Kidney epithelial cell (primary cell): Measurements from ENCODE around the gene MLN. TPM values are rescaled to one million over a fixed set of nuclear protein-coding genes. Genes with fewer than 3 reads are reported as not detected.

Experiments used
- DNase-seq: peaks from one replicate; pipeline ENCODE4 v3.0.0-alpha.2; 2010; ENCODE audit warnings: low read depth
- H3K27me3 ChIP-seq: 2 replicates; pipeline ENCODE4 v1.6.0; 2011; ENCODE audit warnings: low read length; ENCODE audit not compliant: control insufficient read depth, insufficient read depth
- H3K36me3 ChIP-seq: 2 replicates; pipeline ENCODE4 v1.5.1; 2011; ENCODE audit warnings: low read length; ENCODE audit not compliant: control insufficient read depth, insufficient read depth
- H3K4me3 ChIP-seq: 2 replicates; pipeline ENCODE4 v1.5.1; 2011; ENCODE audit warnings: low read depth, mild to moderate bottlenecking, control low read depth, low read length
- total RNA-seq: library from RNA; depleted of rRNA; stranded (reverse); fragments of >200 nt; gene quantifications from 2 replicates; pipeline ENCODE4 v1.2.3, GENCODE V29; 2015
- TF ChIP-seq, protein P1 (sequence below): IDR thresholded peaks from 2 replicates; pipeline ENCODE4 v1.5.1; 2011; ENCODE audit warnings: mild to moderate bottlenecking, moderate library complexity, low read length, control low read depth, inconsistent platforms; ENCODE audit not compliant: insufficient read depth, poor library complexity, severe bottlenecking

Gene MLN
- total RNA-seq, 1 donor from 2014 or later = not detected

DNA sequence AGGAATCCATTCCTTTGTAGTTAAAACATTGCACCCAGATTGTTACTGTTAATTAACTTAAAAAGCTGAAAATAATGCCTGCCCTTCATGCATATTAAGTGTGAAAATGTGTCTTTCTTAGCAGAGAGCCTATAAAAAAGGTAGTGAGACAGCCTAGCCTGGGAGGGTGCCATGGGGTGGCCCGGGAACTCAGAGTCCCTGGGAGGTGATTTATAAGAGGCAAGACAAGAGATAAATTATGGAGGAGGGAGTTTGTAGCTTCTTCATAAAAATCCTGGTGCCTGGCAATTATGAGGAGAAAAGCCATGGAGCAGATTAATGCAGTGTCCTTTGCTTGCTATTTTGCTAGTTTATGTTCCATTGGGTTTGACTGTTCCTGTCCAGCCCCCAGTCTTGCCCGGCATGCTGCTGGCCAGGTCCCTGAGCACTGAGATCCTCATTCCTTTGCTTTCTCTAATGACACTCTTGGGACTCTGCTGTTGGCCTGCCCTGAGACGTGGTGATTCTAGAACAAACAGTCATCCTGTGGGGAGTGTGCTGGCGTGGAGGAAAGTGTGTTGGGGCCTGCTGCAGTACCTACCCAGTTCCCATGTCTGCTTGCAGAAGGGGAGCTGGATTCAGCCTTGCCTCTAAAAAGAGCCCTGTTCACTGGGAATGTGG lies 4.2 kb downstream of the MLN start:
- Histone ChIP-seq H3K4me3 (no peak overlapping the region), H3K27me3 (peaks cover 19% of the 10 kb centered on the region), H3K36me3 (no peaks in the 10 kb centered on the region)
- no peak for DNase-seq
- TF ChIP-seq, protein P1, sequence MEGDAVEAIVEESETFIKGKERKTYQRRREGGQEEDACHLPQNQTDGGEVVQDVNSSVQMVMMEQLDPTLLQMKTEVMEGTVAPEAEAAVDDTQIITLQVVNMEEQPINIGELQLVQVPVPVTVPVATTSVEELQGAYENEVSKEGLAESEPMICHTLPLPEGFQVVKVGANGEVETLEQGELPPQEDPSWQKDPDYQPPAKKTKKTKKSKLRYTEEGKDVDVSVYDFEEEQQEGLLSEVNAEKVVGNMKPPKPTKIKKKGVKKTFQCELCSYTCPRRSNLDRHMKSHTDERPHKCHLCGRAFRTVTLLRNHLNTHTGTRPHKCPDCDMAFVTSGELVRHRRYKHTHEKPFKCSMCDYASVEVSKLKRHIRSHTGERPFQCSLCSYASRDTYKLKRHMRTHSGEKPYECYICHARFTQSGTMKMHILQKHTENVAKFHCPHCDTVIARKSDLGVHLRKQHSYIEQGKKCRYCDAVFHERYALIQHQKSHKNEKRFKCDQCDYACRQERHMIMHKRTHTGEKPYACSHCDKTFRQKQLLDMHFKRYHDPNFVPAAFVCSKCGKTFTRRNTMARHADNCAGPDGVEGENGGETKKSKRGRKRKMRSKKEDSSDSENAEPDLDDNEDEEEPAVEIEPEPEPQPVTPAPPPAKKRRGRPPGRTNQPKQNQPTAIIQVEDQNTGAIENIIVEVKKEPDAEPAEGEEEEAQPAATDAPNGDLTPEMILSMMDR = no peak

DNA sequence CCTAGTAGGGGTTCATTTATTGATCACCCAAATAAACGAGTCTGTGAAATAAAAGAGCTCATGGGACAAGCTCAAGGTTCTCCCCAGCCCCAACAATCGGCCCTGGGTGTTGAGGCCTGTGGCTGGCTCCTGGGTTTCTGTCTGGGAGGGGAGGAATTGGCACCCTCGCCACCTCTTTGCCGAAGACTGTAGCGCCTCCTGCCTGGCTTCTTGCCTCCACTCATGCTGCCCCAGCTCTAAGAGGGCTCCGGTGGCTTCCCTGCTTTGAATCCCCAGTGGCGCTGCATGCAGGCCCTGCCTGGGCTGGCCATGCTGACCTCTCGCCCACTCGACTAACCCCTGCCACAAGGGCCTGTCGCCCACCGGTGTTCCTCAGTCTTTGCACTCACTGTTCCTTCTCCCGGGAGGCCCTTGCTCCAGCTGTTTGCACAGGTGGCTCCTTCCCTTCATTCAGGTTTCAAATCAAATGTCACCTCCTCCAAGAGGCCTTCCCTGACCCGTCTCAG lies 5.4 kb downstream of the MLN start:
- Histone ChIP-seq H3K27me3 (peaks cover 14% of the 10 kb centered on the region), H3K4me3 (no peak overlapping the region), H3K36me3 (no peaks in the 10 kb centered on the region)
- TF ChIP-seq, protein P1 = no peak
- no peak for DNase-seq

DNA sequence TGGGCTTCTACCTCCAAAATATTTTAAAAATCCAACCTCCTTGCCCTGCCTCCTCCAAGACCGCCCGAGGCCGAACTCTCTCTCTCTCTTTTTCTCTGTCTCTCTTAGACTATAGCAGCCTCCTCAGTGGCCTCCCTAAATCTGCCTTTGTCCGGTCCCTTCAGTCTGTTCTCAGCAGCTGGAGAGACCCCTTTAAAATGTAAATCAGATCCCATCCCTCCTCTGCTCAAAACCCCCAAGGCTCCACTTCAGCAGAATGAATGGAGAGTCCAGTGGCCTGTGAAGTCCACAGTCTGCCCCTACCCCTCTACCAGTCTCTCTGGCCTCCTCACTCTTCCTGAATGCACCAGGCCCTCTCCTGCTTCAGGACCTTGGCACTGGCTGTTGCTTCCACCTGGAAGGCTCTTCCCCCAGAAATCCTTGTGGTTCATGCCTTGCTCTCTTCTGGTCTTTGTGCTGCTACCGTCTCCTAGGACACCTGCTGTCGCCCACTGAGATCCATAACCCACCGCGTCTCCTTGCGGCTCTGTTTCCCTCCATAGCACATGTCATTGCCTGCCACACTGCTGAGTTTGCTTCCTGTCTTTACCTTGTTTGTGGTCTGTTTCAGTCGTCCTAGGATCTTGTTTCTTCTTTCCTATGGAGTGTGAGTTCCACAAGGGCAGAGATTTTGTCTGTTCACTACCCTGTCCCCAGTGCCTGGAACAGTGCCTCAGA lies 6.0 kb downstream of the MLN start:
- H3K27me3 ChIP-seq = peaks cover 18% of the 10 kb centered on the region
- H3K4me3 ChIP-seq = no peak overlapping the region
- DNase-seq = no peak
- TF ChIP-seq, protein P1 = no peak
- H3K36me3 ChIP-seq = no peaks in the 10 kb centered on the region

DNA sequence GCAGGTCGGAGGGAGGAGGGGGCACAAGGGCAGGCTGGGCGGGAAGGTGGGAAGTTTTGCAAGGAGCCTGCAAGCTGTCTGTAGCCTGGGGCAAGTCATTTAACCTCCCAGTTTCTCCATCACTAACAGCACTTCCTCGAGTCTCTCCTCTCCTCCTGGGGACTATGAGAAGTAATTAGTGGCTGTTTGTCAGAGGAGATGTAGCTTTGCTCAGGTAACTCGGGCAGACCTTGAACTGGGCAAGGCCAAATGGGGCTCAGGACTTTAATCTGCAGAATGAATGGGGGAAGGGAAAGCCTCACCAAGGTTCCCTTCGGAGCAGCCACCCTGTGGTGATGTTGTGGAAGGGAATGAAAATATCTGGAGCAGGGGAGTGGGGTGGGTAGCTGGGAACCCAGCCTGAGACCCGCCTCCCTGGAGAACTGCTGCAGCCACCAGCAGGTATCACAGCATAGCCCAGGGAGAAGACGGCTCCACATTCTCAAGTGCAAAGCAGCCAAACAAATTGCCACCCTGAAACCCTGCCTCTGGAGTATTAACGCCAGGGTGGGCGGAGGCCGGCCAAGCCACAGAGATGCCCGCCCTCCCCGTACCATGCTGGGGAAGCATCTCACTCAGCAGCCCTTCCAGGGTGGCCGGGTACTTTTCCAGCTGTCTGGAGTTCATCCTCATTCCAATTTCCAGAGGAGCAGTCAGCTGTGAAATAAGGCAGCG lies 8.7 kb downstream of the MLN start:
- Histone ChIP-seq H3K4me3 (no peak overlapping the region), H3K36me3 (no peaks in the 10 kb centered on the region), H3K27me3 (peaks cover 17% of the 10 kb centered on the region)
- TF ChIP-seq, protein P1 = no peak
- DNase-seq = no peak

DNA sequence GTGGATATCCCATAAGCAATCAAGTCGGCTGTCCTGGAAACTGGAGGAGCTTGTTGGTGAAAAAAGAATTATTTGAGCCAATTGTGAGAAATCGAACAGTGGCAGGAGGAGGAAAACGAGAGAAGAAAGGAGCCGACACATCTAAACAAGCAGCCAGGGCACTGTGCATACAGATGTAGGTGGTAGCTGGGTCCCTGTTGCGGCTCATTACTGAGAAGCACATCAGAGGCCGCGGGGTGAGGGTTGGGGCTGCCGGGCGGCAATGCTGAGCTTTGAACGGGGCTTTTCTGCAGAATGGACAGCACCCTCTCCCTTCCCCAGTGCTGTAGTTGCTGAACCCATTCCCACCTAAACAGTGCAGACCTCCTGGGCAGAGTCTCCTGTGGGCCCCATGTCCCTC lies 10.8 kb downstream of the MLN start:
- TF ChIP-seq, protein P1 = no peak
- DNase-seq = no peak
- Histone ChIP-seq H3K27me3 (peaks cover 11% of the 10 kb centered on the region), H3K36me3 (no peaks in the 10 kb centered on the region), H3K4me3 (no peak overlapping the region)
